NCI-H2196 treated with DMSO at 0.1 percent for 48 hours (cell line): ENCODE results near the gene IL1RL1.
"Not testable (repeated sequence)": the region's sequence is repeated elsewhere in the genome, so short reads cannot be mapped to it uniquely, and the experiment has no call there.

Experiments
- DNase-seq: peaks from one replicate; lab custom pipeline; 2025; ENCODE audit not compliant: unreplicated experiment; lab: John Stamatoyannopoulos, UW

The IL1RL1 gene

GRCh38 chr2:102291319-102292075 is 19.9 kb upstream of the IL1RL1 start:
- DNase-seq: no peak

GRCh38 chr2:102294802-102295489 is 16.4 kb upstream of the IL1RL1 start:
- DNase-seq: no peak

GRCh38 chr2:102295566-102295965 is 15.8 kb upstream of the IL1RL1 start:
- no peak for DNase-seq

- DNase-seq: no peak
Observed at GRCh38 chr2:102296449-102296848, 14.9 kb upstream of the IL1RL1 start.

- no peak for DNase-seq
Observed at GRCh38 chr2:102297891-102298290, 13.5 kb upstream of the IL1RL1 start.

GRCh38 chr2:102301867-102302362 is 9.4 kb upstream of the IL1RL1 start:
- no peak for DNase-seq

GRCh38 chr2:102302458-102302857 is 8.9 kb upstream of the IL1RL1 start:
- no peak for DNase-seq

- no peak for DNase-seq
Observed at GRCh38 chr2:102303589-102303988, 7.8 kb upstream of the IL1RL1 start.

GRCh38 chr2:102304268-102304667 is 7.1 kb upstream of the IL1RL1 start:
- no peak for DNase-seq

GRCh38 chr2:102304711-102305611 is 6.4 kb upstream of the IL1RL1 start:
- DNase-seq: no peak

- DNase-seq: no peak
Observed at GRCh38 chr2:102306125-102306524, 5.2 kb upstream of the IL1RL1 start.

- DNase-seq: no peak
Observed at GRCh38 chr2:102313025-102313424, 1.7 kb downstream of the IL1RL1 start.

- no peak for DNase-seq
Observed at GRCh38 chr2:102313471-102313870, 2.1 kb downstream of the IL1RL1 start.

GRCh38 chr2:102313950-102314349 is 2.6 kb downstream of the IL1RL1 start:
- DNase-seq: no peak

GRCh38 chr2:102315921-102316320 is 4.6 kb downstream of the IL1RL1 start:
- DNase-seq: no peak

GRCh38 chr2:102317715-102318114 is 6.4 kb downstream of the IL1RL1 start:
- DNase-seq: no peak

GRCh38 chr2:102318437-102318836 is 7.1 kb downstream of the IL1RL1 start:
- no peak for DNase-seq

- no peak for DNase-seq
Observed at GRCh38 chr2:102321941-102322719, 10.8 kb downstream of the IL1RL1 start.

- not testable (repeated sequence) for DNase-seq
Observed at GRCh38 chr2:102324914-102325313, 13.6 kb downstream of the IL1RL1 start.

GRCh38 chr2:102331311-102331980 is 20.1 kb downstream of the IL1RL1 start:
- DNase-seq: no peak
